PFSK-1 (cell line): ENCODE results near the gene MAPK4.

Source experiments
- POLR2AphosphoS5 ChIP-seq: IDR thresholded peaks from 2 replicates; pipeline ENCODE4 v1.6.1; 2012; ENCODE audit warnings: low read depth, mild to moderate bottlenecking, control low read depth, low read length, moderate library complexity
- SIN3A ChIP-seq: IDR thresholded peaks from 2 replicates; pipeline ENCODE4 v1.6.1; 2012; ENCODE audit warnings: mild to moderate bottlenecking, low read length, moderate library complexity, borderline replicate concordance; ENCODE audit not compliant: insufficient read depth
- TF ChIP-seq, protein P1 (sequence below), 2 experiments: IDR thresholded peaks; 2 replicates each; pipeline versions ENCODE4 v1.6.1 to v1.8.0; 2011 to 2012; ENCODE audit warnings: low read depth in 2 of 2, low read length in 2 of 2, control low read depth in 1 of 2, inconsistent platforms in 1 of 2, mild to moderate bottlenecking in 1 of 2, moderate library complexity in 1 of 2; ENCODE audit not compliant: insufficient read depth in 1 of 2

DNA sequence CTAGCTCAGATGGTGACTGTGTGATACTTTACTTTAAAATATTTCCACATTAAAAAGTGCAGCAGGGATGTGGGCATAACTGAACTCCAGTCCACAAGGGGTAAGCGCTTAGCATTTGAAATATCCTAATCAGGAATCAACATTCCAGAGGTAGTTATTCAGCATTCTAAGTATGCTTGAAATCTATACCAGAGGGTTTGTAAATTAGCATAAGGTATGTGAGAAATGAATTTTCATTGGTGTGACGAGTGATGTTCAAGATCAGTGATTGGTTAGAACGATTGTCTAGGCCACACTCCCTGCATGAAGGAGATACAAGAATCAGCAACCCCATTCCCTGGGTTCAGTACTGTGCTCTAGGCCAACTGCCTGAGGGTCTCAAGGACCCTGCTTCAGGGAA is 42.6 kb downstream of the MAPK4 start:
- no peak for TF ChIP-seq POLR2AphosphoS5
- TF ChIP-seq, protein P1, sequence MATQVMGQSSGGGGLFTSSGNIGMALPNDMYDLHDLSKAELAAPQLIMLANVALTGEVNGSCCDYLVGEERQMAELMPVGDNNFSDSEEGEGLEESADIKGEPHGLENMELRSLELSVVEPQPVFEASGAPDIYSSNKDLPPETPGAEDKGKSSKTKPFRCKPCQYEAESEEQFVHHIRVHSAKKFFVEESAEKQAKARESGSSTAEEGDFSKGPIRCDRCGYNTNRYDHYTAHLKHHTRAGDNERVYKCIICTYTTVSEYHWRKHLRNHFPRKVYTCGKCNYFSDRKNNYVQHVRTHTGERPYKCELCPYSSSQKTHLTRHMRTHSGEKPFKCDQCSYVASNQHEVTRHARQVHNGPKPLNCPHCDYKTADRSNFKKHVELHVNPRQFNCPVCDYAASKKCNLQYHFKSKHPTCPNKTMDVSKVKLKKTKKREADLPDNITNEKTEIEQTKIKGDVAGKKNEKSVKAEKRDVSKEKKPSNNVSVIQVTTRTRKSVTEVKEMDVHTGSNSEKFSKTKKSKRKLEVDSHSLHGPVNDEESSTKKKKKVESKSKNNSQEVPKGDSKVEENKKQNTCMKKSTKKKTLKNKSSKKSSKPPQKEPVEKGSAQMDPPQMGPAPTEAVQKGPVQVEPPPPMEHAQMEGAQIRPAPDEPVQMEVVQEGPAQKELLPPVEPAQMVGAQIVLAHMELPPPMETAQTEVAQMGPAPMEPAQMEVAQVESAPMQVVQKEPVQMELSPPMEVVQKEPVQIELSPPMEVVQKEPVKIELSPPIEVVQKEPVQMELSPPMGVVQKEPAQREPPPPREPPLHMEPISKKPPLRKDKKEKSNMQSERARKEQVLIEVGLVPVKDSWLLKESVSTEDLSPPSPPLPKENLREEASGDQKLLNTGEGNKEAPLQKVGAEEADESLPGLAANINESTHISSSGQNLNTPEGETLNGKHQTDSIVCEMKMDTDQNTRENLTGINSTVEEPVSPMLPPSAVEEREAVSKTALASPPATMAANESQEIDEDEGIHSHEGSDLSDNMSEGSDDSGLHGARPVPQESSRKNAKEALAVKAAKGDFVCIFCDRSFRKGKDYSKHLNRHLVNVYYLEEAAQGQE (IDR thresholded peaks at IDR 0.05; ENCODE audit: insufficient read depth in 1 of 2, low read depth in 2 of 2, low read length in 2 of 2), result no peak
- no peak for TF ChIP-seq SIN3A
